ENCODE results near the gene SLC16A10. TPM values are rescaled to one million over a fixed set of nuclear protein-coding genes. Genes with fewer than 3 reads are reported as not detected.

The SLC16A10 gene
- total and polyA plus RNA-seq, 2 donors (not counting 3 experiments of a cell fraction or from before 2014, with no cell fraction given): not detected

DNA sequence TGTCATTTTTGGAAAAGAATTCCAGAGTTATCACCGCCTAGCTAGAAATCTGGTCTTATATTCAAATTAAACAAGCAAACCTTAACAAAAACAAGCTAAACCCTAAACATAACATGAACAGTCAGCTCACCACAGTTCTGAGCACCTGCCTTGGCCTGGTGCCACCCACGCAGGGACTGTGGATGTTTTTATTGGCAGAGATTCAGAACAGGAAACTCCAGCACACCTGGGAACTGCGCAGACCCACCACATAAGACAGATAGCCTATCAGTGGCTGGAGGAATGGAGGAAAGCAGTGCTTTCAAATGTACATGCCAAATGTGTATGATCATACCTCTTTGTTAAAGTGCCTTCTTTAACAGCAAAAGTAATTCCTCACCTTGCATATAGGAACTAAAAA, 8.9 kb downstream of the SLC16A10 start:
- H3K9ac ChIP-seq (replicated peaks; ENCODE audit: extremely low read depth, insufficient read depth, low read length): no peak overlapping the region
- no peak overlapping the region for H3K4me3 ChIP-seq (replicated peaks in 1 of 3; ENCODE audit: insufficient read depth in 1 of 3, low read depth in 1 of 3, low read length in 3 of 3)
- DNase-seq (ENCODE audit: low read depth, low spot score): no peak
- H3K79me2 ChIP-seq (ENCODE audit: control insufficient read depth, insufficient read depth, low read length): no peaks in the 10 kb centered on the region
- no peaks in the 10 kb centered on the region for H3K4me1 ChIP-seq (ENCODE audit: control insufficient read depth, extremely low read depth, insufficient read depth, low read length)
- no peaks in the 10 kb centered on the region for H3K9me3 ChIP-seq (replicated peaks; ENCODE audit: control insufficient read depth, insufficient read depth, low read length)
- no peak overlapping the region for H2AFZ ChIP-seq (ENCODE audit: low read depth, low read length)
- no peak overlapping the region for H3K27ac ChIP-seq (ENCODE audit: insufficient read depth, low read depth, low read length)
- no TSS peak for BruUV-seq (replicated peaks)
- TF ChIP-seq EZH2 (IDR thresholded peaks at IDR 0.05; ENCODE audit: borderline replicate concordance, low read depth, low read length, severe bottlenecking): no peak
- TF ChIP-seq, protein P1, sequence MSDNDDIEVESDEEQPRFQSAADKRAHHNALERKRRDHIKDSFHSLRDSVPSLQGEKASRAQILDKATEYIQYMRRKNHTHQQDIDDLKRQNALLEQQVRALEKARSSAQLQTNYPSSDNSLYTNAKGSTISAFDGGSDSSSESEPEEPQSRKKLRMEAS (IDR thresholded peaks at IDR 0.05; ENCODE audit: insufficient read depth, insufficient read length): no peak
- TF ChIP-seq POLR2A (IDR thresholded peaks at IDR 0.05; ENCODE audit: low read depth, low read length): no peak
- TF ChIP-seq, protein P2, sequence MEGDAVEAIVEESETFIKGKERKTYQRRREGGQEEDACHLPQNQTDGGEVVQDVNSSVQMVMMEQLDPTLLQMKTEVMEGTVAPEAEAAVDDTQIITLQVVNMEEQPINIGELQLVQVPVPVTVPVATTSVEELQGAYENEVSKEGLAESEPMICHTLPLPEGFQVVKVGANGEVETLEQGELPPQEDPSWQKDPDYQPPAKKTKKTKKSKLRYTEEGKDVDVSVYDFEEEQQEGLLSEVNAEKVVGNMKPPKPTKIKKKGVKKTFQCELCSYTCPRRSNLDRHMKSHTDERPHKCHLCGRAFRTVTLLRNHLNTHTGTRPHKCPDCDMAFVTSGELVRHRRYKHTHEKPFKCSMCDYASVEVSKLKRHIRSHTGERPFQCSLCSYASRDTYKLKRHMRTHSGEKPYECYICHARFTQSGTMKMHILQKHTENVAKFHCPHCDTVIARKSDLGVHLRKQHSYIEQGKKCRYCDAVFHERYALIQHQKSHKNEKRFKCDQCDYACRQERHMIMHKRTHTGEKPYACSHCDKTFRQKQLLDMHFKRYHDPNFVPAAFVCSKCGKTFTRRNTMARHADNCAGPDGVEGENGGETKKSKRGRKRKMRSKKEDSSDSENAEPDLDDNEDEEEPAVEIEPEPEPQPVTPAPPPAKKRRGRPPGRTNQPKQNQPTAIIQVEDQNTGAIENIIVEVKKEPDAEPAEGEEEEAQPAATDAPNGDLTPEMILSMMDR (IDR thresholded peaks at IDR 0.05; ENCODE audit: extremely low read depth in 1 of 2, insufficient read depth in 1 of 2, low read depth in 1 of 2, low read length in 2 of 2): no peak
- no peak for TF ChIP-seq MYC (IDR thresholded peaks at IDR 0.05; ENCODE audit: low read depth, low read length)
- TF ChIP-seq GATA2 (IDR thresholded peaks at IDR 0.05; ENCODE audit: insufficient read depth, insufficient read length, low read depth, low read length): no peak
- TF ChIP-seq POLR2AphosphoS5 (IDR thresholded peaks at IDR 0.05; ENCODE audit: insufficient read depth, low read depth, low read length): no peak
- no peak for TF ChIP-seq FOS (IDR thresholded peaks at IDR 0.05; ENCODE audit: borderline replicate concordance, insufficient read depth, low read length)
- TF ChIP-seq JUN (IDR thresholded peaks at IDR 0.05; ENCODE audit: borderline replicate concordance, insufficient read depth, insufficient read length, low read depth): no peak
- H3K4me2 ChIP-seq (ENCODE audit: insufficient read depth, low read length): no peak overlapping the region
- no peaks in the 10 kb centered on the region for H3K9me1 ChIP-seq (replicated peaks; ENCODE audit: control insufficient read depth, extremely low read depth, insufficient read depth, low read length)
- H3K36me3 ChIP-seq (ENCODE audit: control insufficient read depth in 2 of 2, extremely low read depth in 1 of 2, insufficient read depth in 2 of 2, low read length in 2 of 2): no peaks in the 10 kb centered on the region
- H4K20me1 ChIP-seq (replicated peaks; ENCODE audit: control insufficient read depth, extremely low read depth, insufficient read depth, low read length): no peaks in the 10 kb centered on the region
- dilution Hi-C loops (cut with MboI; ENCODE audit: extremely low pct_ligation_motif_present, low sequenced_read_pairs): no loop called here
- peaks cover 8 to 26% of the 10 kb centered on the region in 2 experiments for H3K27me3 ChIP-seq (ENCODE audit: control insufficient read depth in 2 of 2, insufficient read depth in 2 of 2, low read length in 2 of 2)
- FAIRE-seq: no peak
- ChIA-PET CTCF (interaction anchor here (1.0 kb wide), 1 partner anchor 114 kb away, joined by 3 read pairs; no protein-coding TSS in a partner anchor), POLR2A (no interaction called here)
- intact Hi-C loops (cut with micrococcal nuclease): no loop called here

Data from endothelial cell of umbilical vein (primary cell).